HG02759 (cell line): Measurements from ENCODE around the gene CCNL1.

Experiments
- ATAC-seq: cut with Tn5 transposase; IDR thresholded peaks from one replicate; pipeline ENCODE4 v1.9.1; 2021; ENCODE audit warnings: mild to moderate bottlenecking, moderate library complexity; ENCODE audit not compliant: unreplicated experiment

The CCNL1 gene

DNA sequence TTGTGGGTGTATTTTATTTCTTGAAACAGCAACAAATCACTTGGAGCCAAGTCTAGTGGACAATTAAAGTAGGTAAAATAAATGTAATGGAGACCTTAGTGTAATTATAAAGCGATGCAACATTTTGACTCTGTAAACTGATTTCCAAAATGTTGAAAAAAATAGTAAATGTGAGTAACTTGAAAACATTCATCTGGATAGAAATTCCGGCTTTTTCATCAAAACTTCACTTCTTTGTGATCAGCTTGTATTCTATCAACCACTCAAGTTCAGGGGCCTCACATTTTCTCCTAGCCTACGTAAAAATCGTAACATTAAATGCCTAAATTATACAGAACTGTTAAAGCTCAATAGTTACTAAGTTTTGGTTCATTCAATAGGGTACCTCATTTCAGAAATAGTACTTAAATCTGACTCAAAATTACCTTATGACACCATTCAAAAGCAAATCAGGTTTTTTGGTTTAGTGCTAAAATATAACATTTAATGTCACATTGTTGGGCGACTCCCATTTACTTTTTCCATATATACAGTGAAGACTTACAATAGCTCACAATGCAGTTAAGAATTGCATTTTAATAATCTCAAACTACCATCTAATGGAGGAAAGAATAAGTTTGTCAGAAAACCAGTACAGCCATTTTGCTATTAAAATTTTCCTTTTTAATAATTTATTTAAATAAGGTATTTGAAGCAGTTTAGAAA is 12.7 kb downstream of the CCNL1 start:
- ATAC-seq = no peak

DNA sequence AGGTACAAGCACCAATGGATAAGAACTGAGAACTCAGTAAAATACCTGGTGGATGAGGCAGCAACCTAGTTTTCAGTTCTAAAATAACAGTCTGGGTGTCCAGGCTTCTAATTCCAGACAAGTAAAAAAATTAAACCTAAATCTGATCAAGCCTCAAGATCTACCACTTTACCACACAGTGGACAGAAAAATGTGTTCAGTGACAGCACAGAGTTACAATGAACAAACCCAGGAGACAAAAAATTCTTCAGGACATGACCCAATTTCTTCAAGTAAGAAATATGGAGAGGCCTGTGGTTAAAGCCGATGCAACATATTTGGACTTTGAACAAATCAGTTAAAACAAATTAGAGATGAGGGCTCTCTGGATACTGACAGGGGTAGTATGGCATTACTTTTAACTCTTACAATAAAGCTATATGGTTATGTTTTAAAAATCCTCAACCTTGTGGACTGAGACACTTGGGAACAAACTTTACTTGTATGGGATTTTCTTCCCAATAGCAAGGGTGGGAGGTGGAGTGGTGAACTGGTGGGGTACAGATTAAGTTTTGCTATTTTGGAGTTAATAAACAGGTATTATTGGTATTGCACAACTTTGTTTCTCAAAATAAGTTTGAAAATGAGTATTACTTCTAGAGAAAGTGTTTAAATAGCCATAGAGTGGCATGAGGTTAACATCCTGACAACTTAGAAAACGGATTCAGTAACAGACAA is 14.2 kb downstream of the CCNL1 start:
- no peak for ATAC-seq

DNA sequence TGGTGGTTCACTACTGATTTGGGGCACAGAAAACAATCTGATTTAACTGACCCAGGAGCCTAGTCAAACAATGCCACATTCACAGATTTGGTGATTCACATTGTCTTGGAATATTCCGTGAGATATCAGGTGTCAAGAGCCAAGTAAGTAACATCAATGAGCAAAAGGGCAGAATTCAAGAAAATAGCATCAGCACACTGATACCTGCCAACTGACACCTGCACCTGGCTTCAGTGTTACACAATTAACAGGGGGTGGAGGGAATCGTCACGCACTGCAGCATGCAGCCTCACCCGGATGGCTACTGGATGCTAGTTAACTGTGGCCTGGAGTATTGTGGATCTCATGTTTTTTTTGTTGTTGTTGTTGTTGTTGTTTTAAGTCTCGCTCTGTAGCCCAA is 17.6 kb downstream of the CCNL1 start:
- ATAC-seq = no peak

DNA sequence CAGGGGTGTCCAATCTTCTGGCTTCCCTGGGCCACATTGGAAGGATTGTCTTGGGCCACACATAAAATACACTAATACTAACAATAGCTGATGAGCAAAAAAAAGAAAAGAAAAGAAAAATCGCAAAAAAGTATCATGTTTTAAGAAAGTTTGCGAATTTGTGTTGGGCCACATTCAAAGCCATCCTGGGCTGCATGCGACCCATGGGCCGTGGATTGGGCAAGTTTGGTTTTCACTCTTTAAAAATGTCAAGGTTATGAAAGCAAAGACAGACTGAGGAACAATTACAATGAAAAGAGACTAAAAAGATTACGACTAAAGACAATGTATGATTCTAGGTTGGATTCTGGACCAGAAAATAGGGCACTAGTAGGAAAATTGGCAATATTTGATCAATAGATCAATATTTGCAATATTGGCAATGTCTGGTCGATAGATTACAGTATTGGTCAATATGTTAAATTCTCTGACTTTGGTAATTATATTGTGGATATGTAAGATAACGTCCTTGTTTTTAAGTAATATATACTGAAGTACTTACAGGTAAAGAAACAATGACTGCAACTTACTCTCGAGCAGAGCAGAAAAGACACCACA is 19.9 kb downstream of the CCNL1 start:
- no peak for ATAC-seq

DNA sequence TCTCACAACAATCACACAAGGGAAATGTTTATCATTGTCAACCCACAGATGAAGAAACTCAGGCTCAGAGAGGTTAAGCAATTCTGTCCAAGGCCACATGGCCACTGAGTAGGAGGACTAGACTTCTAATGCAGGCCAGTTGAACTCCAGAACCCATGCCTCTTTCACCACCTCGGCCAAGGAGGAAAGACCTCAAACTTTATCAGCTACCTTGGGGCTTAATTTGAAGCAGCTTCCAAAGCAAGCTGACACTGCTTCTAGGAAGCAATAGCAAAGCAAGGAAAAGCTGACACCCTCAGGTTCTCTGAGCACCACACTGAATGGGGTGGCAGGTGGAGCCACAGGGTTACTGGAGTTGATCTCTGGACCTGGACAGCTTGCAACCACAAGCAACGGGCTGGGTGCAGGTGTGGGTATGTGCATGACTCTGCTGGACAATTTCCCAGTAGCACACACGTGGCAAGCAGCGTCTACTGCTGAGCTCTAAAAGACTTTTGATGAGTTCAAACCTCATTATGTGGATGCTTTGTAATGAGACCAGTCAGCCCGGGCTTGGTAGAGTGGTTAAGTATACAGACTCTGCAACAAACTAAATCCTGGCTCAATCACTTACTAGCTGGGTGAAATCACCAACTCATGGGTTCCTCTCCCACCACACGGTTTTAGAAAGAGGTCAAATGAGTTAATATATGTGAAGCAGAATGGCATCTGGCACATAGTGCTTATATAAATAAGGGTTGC is 23.1 kb downstream of the CCNL1 start:
- ATAC-seq = peak; percentile 3

DNA sequence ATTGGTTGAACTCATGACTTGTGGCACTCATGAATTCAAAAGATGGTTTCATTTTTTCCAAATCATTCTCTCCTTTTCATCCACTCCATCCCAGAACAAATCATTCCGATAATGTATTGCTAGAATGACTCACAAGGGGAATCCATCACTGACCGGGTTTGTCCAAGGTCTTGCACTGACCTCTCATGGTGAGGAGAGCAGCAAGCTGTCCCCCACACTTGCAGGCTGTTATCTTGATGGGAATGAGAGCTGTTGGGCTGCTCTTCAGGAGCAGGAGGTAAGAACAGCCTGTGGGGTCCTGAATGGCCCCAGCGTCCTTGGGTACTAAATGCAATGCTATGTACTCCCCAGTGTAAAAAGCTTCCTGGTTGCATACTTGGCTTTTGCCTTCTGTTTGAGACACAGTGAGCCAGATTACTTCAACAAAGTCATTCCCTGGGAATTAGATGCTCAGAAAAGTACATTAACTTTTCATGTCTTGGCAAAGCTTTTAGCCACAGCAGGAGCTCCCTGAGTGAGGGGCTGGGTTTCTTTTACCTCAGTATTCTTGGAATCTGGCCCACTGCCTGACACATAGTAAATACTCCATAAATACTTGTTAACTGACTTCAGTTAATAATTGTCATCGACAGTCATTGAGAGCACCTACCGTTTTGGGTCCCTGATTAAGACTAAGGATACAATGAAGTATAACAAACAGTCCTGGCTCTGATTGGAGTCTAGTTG is 24.1 kb downstream of the CCNL1 start:
- no peak for ATAC-seq

DNA sequence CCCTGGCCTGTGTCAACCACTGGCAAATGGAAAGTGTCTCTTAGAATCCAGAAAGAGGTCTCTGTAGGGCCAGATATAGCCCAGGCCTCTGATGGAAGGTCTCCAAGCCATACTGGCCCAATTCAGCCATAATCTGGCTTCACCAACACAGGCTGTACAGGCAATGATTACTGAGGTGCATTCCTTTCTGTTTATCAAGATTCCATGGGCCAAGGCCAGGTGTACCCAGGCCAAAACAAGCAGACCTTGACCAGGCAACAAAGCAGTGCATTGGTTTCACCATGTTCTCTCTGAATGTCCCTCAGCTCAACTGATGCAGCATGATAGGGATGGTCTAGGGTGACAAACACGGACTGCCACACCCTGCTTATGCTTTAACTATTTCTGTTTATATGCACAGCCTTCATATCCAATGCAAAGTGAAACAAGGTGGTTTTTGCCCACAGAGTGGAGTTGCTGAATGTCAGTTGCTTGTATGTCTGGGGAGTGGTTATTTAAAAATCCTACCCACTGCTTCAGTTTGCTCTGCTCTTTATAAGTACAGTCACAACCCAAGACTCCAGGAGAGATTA is 25.2 kb downstream of the CCNL1 start:
- ATAC-seq = peak; percentile 63

DNA sequence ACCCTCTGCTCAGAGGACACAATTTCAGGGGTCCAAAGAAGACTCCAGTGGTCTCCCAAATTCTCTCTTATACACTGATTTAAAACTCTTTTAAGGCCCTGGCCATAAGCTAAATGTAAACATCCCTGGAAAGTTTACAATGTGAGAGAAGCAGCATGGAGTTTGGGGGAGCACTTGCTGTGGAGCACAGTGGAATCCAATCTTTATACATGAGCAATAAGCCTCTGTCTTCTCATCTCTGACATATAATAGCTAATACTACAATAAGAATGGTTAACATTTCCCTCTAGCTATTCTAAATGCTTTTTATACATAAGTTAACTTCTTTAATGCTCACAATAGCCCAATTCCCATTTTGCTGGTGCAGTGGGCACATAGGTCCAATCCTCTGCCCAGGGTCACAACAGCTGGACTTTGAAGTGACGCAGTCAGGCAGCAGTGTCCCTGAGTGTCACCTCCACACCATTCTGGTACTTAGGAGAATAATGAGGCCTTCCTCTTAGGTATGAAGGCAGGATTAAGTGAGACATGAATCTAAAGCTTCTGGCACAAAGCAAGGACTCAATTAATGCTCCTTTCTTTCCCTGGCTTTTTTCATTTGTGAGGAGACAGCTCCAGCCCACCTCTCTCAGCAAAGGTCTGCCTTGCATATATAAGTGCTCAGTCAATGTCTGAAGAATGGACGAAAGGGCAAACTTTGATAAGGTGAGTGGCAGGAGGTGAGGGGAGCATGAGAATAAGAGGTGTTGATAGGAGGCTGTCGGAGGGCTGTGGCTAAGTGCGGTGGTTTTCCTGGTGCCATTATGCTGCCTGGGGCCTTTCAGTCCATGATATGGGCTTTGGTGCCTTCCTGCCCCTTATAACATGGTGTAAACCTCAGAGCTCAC is 26.3 kb downstream of the CCNL1 start:
- ATAC-seq = no peak

DNA sequence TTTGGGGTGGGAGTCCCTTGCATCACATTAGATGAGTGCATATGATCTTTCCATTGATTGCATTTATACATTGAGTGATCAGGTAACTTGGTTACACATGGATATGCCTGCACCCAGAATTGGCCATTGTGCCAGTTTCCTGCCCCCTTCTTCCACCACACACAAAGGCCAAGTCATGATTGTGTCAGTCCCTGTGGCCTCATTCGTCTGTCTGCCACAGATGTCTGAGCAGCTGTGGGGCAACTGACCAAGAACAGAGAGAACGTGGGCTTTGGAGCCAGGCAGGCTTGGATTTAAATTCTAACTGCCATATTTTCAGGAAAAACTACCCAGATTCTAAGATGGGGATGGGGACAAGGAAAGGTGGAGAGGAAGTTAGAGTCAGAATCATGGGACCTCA is 27.0 kb downstream of the CCNL1 start:
- no peak for ATAC-seq

DNA sequence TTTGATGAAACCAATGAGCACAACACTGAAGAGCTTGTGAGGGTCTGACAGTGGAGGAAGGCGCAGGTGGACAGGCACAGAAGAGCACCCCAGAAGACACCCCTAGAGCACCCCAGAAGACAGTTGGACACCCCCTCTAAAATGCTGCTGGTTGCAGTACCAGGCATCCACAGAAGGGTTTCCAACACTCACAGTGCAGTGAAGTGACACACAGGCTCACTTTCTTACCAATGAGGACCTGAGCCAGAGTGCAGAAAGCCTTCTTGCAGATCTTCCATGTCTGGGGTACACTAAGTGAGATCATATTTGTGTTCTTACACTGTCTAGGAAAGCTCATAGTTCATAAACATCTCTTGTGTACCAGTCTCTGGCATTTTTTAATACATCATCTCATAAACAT is 27.6 kb downstream of the CCNL1 start:
- no peak for ATAC-seq

DNA sequence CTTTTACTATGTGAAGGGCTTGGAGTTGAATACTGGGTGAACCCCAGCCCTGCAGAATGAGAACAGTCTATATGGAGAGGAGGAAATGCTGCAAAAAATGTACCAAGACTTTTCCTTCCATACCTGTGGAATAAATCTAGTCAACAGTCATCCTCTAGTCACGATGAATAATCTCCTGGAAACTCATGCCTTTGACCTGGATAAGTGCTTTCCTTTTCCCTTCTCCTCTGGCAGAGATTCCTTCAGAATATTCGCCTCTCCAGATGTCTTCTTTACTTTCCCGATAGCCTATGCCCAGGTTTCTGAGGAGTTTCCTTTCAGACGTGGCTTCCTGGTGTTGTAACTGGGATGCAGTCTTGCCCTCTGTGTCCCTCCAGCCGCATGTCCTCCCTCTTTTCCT is 28.1 kb downstream of the CCNL1 start:
- ATAC-seq = no peak

DNA sequence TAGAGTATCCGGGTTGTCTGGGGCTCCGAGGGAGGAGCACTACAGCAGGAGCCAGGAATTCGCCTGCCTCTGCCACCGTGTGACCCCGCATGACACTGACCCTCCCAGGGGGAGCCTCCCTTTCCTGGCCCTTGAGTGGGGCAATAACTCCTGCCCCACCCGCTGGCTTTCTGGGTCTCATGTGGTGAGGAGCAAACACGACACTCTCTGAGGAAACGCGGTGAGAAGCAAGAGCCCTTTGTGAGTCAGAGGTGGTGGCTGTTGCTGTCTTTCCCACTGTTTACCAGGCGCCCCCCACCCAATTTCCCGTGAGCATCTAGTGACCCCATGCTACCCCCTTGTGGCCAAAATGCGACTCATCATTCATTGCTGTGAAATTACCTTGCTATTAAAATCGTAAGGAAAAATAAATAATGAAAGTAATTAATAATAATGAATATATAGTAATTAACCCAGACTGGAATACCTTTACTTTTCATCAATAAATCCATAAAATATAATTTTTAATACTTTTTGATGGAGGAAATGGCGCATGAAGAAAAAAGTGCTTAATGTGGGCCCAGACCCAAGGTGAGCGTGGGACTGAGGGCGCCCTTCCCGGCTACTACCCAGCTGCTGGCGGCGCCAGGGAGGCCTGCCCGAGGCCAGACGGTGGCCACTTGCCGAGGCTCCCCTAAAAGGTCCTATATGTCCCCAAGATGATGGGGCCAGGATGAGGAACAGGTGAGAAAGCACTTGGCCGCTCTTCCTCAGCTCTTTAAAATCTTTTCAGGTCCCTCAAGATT is 29.3 kb downstream of the CCNL1 start:
- ATAC-seq = no peak

DNA sequence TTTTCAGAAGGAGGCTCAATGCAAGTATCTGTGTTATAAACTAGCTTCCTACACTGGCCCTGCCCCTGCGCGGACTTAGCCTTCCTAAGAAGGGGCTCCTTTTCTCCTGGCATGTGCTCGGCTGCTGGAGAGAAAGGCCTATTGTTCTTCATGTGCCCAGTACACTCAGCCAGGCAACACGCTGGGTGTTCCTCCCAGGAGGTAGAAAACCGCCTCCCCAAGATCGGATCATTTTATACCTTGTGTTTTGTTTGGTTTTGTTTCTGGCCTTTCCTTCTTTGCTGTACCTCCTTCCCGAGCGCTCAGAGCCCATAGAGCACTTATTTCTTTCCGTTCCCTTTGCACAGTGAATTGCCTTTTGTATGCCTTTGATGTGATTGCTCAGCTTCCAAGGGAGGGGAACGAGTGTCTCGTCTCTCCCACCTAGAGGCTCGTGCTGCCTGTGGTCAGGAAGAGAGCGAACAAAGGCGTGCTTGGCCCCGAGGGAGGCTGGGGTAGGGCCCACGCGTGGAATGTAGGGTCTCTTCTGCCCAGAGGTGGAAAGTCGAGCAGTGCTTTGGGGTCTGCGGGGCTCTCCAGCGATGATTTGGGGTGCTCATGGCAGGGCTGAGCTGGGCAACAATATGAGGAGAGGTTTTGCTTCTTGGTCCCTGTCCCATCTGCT is 30.0 kb downstream of the CCNL1 start:
- ATAC-seq = no peak

DNA sequence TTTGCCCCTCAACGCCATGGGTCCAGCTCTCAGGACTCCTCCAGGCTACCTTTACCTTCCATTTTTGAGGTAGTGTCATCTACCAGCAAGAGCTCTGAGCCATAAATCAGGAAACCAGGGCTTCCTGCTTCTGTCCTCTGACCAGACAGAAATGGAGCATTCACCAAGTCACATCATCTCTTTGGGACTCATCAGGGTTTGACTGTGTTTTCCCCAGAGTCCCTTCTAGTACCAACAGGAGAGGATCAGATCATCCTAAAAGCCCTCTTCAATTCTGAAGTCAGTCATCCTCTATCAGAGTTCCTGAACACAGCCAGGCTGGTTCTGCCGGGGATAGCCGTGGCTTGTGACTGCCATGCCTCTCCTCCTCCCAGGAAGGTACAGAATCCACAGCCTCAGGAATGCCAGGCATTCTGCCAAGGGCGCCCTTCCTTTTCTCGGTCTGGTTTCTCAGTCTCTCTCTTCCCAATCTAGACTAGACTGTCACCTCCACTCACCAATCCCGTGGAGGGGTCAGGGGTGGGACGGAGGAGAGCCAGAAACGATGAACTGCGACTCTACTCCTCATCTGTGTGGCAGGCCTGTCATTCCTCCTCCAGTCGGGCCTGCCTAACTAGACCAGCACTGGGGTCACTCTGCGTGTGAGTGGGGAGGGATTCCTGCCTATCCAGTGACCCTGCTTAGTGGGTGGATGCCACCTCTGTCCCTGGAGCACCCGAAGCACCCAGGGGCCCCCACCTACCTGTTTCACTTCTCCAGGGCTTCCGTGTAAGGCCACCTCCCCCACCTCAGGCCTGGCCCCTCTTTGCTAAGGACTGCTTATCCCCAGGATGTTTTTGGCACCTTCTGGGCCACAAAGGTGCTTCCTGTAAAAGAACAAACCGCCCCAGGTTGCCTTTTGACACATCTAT is 30.9 kb downstream of the CCNL1 start:
- peak; percentile 3 for ATAC-seq

DNA sequence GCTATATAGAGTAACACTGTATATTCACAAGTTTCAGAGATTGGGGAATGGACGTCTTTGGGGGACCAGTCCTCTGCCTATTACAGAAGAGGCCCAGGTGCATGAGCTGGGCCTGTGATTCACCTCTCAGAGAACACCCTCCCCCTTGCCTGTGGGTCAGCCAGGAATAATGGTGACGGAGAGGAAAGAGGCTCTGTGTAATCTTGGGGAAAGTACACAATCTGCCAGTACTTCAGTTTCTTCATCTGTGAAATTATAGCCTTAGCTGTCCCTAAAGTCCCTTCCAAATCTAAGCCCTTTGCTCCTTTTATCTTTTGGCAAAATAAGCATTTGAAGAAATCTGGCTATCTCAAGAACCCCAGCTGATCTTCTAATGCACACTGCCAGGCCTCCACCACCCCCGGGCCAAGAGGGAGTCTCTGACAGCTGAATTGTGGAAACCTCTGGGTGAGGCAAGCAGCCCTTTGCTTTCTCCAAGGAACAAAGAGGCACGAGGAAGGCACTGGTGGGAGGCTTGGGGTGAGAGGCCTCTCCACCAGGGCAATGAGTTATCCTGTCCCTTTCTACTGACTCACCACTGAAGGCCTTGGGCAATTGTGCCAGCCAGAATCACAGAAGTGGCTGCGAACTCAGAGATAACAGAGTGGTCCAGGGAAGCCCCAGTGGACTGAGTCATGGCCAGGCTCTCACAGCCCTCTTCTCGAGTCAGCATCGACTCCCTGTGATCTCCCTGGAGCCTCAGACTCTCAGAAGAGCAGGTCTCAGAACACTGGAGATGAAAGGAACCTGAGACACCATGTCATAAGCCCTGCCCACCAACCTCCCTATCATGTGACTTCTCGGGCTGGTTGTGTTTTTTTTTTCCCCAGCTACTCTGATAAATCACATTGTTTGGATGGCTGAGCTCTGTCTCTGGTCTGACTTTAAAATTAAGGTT is 31.8 kb downstream of the CCNL1 start:
- peak; percentile 57 for ATAC-seq

DNA sequence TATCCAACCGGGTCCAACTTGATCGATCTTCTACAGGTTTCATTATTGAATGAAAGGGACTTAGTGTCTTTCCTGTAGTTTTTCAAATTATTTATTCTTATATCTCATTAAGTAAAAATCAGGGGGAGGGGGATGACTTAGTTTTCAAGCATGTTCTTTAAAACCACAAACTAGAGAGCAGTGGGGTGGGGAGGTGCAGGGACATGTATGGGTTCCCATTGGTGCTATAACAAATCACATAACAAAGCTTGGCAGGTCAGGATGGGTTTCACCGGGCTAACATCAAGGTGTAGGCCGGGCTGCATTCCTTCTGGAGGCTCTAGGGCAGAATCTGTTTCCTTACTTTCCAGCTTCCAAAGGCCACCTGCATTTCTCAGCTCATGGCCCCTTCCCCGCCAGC is 32.7 kb downstream of the CCNL1 start:
- ATAC-seq = no peak
